Osteoblast (primary cell): ENCODE data around the gene FAM13A. TPM values are rescaled to one million over a fixed set of nuclear protein-coding genes. Genes with fewer than 3 reads are reported as not detected.

ENCODE experiments used
- DNase-seq: peaks from one replicate; pipeline ENCODE4 v3.0.0; 2011; ENCODE audit warnings: low spot score, mixed read lengths; ENCODE audit not compliant: insufficient read length; ENCODE audit errors: missing footprints
- H2AFZ ChIP-seq: 2 replicates; pipeline ENCODE4 v1.6.0; 2011; ENCODE audit warnings: mild to moderate bottlenecking, low read length
- H3K27ac ChIP-seq: 2 replicates; pipeline ENCODE4 v1.5.1; 2011; ENCODE audit warnings: mild to moderate bottlenecking, low read depth, low read length, moderate library complexity
- H3K27me3 ChIP-seq: 2 replicates; pipeline ENCODE4 v1.6.0; 2012; ENCODE audit warnings: mild to moderate bottlenecking, control low read depth, inconsistent platforms, low read length, moderate library complexity; ENCODE audit not compliant: insufficient read depth
- H3K36me3 ChIP-seq: 2 replicates; pipeline ENCODE4 v1.5.1; 2011; ENCODE audit warnings: mild to moderate bottlenecking, low read length, control low read depth, moderate library complexity; ENCODE audit not compliant: insufficient read depth
- H3K4me1 ChIP-seq: 2 replicates; pipeline ENCODE4 v1.5.1; 2011; ENCODE audit warnings: mild to moderate bottlenecking, low read length, control low read depth, moderate library complexity; ENCODE audit not compliant: insufficient read depth
- H3K4me2 ChIP-seq: 2 replicates; pipeline ENCODE4 v1.6.0; 2011; ENCODE audit warnings: mild to moderate bottlenecking, low read length; ENCODE audit not compliant: insufficient read depth
- H3K4me3 ChIP-seq: fragments of 200-600 bp; sonication (generic); 3 replicates; pipeline ENCODE4 v1.5.1; 2012; ENCODE audit warnings: mild to moderate bottlenecking, low read length, inconsistent platforms; ENCODE audit not compliant: insufficient read depth
- H3K79me2 ChIP-seq: 2 replicates; pipeline ENCODE4 v1.6.0; 2012; ENCODE audit warnings: mild to moderate bottlenecking, low read length, control low read depth, inconsistent platforms; ENCODE audit not compliant: insufficient read depth
- H3K9me3 ChIP-seq: 2 replicates; pipeline ENCODE4 v1.5.1; 2011; ENCODE audit warnings: low read depth, low read length, control low read depth
- H4K20me1 ChIP-seq: 2 replicates; pipeline ENCODE4 v1.6.0; 2012; ENCODE audit warnings: mild to moderate bottlenecking, low read length, control low read depth; ENCODE audit not compliant: insufficient read depth
- total RNA-seq: library from RNA; depleted of rRNA; stranded (reverse); fragments of >200 nt; gene quantifications from 2 replicates; pipeline ENCODE4 v1.2.3, GENCODE V29; 2012
- TF ChIP-seq, protein P1 (sequence below): IDR thresholded peaks from 2 replicates; pipeline ENCODE4 v1.5.1; 2011; ENCODE audit warnings: mild to moderate bottlenecking, low read depth, low read length, moderate library complexity; ENCODE audit errors: extremely low read depth

Gene FAM13A
- total RNA-seq, 1 donor, result 18.8 TPM

DNA sequence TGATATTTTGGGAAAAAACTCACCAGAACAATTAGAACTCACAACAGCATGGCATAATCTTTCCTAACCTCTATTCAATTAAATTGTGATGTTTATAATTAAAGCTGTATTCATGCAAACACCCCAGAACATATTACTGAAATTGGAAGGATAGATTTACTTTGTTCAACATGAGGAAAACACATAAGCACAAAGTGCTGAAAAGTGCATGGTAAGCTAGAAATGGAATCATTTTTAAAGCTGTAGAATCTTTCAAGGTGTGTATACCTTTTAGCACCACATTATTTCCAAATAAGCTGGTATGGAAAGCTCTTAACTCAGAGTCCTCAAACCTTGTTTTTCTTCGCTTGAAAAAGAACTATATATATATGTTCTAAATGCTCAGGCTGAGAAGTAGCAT, 268.6 kb downstream of the FAM13A start:
- Histone ChIP-seq H3K4me1 (peaks cover 24% of the 10 kb centered on the region), H3K79me2 (no peaks in the 10 kb centered on the region), H3K36me3 (peaks cover 4% of the 10 kb centered on the region), H3K4me3 (no peak overlapping the region), H3K27me3 (no peaks in the 10 kb centered on the region), H4K20me1 (no peaks in the 10 kb centered on the region), H3K4me2 (no peak overlapping the region), H3K27ac (no peak overlapping the region), H3K9me3 (no peaks in the 10 kb centered on the region), H2AFZ (no peak overlapping the region)
- no peak for DNase-seq
- TF ChIP-seq, protein P1, sequence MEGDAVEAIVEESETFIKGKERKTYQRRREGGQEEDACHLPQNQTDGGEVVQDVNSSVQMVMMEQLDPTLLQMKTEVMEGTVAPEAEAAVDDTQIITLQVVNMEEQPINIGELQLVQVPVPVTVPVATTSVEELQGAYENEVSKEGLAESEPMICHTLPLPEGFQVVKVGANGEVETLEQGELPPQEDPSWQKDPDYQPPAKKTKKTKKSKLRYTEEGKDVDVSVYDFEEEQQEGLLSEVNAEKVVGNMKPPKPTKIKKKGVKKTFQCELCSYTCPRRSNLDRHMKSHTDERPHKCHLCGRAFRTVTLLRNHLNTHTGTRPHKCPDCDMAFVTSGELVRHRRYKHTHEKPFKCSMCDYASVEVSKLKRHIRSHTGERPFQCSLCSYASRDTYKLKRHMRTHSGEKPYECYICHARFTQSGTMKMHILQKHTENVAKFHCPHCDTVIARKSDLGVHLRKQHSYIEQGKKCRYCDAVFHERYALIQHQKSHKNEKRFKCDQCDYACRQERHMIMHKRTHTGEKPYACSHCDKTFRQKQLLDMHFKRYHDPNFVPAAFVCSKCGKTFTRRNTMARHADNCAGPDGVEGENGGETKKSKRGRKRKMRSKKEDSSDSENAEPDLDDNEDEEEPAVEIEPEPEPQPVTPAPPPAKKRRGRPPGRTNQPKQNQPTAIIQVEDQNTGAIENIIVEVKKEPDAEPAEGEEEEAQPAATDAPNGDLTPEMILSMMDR, result no peak

DNA sequence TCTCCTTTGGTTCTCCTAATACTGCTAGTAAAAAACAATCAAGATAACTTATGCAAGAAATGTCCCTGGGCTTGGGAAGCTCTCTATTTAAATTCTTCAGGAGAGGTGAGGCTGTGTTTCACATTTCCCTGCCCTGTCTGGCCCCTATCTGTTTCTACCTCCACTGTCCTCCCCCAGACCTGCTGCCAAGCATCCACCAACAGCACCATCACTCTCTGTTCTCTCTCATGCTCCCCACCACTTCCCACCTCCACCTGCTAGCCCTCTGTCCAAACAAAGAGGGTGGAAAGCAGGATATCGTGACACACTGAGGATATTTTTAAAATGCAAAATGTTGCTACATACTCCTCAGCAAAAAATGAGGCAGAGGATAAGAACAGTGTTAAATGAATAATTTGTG, 271.0 kb downstream of the FAM13A start:
- no peak for DNase-seq
- no peaks in the 10 kb centered on the region for H4K20me1 ChIP-seq
- H3K4me2 ChIP-seq, result no peak overlapping the region
- H2AFZ ChIP-seq, result no peak overlapping the region
- H3K4me1 ChIP-seq, result peaks cover 2% of the 10 kb centered on the region
- no peaks in the 10 kb centered on the region for H3K79me2 ChIP-seq
- no peak overlapping the region for H3K27ac ChIP-seq
- H3K9me3 ChIP-seq, result no peaks in the 10 kb centered on the region
- H3K27me3 ChIP-seq, result no peaks in the 10 kb centered on the region
- peaks cover 4% of the 10 kb centered on the region for H3K36me3 ChIP-seq
- H3K4me3 ChIP-seq, result no peak overlapping the region
- TF ChIP-seq, protein P1, result no peak

GRCh38 chr4:88780389-88780788, 276.6 kb downstream of the FAM13A start:
- H4K20me1 ChIP-seq, result no peaks in the 10 kb centered on the region

GRCh38 chr4:88779431-88779830, 277.6 kb downstream of the FAM13A start:
- Histone ChIP-seq H3K27ac (no peak overlapping the region), H4K20me1 (no peaks in the 10 kb centered on the region), H3K36me3 (no peaks in the 10 kb centered on the region), H3K4me3 (no peak overlapping the region), H3K9me3 (no peaks in the 10 kb centered on the region), H3K27me3 (no peaks in the 10 kb centered on the region), H3K79me2 (no peaks in the 10 kb centered on the region), H2AFZ (no peak overlapping the region), H3K4me1 (no peaks in the 10 kb centered on the region), H3K4me2 (no peak overlapping the region)
- no peak for DNase-seq
- TF ChIP-seq, protein P1, result no peak

More at GRCh38 chr4:88780389-88780788, 276.6 kb downstream of the FAM13A start:
- H3K79me2 ChIP-seq, result no peaks in the 10 kb centered on the region
- no peaks in the 10 kb centered on the region for H3K9me3 ChIP-seq
- H3K4me3 ChIP-seq, result no peak overlapping the region
- TF ChIP-seq, protein P1, result no peak
- H3K36me3 ChIP-seq, result no peaks in the 10 kb centered on the region
- H3K4me1 ChIP-seq, result no peaks in the 10 kb centered on the region
- H2AFZ ChIP-seq, result no peak overlapping the region
- H3K27me3 ChIP-seq, result no peaks in the 10 kb centered on the region
- no peak overlapping the region for H3K27ac ChIP-seq
- no peak for DNase-seq
- no peak overlapping the region for H3K4me2 ChIP-seq
